GM12892 (cell line): ENCODE measurements around the gene CUL7.

Source experiments
- DNase-seq: peaks from one replicate; pipeline ENCODE4 v3.0.0; 2011; ENCODE audit not compliant: insufficient read length
- FAIRE-seq: peaks from 2 replicates; lab custom pipeline; 2011; peaks lifted over from hg19 to GRCh38; lab: Jason Lieb, UNC
- POLR2A ChIP-seq: IDR thresholded peaks from 2 replicates; pipeline ENCODE4 v1.6.1; 2011; ENCODE audit warnings: low read depth, low read length, control low read depth
- POLR2AphosphoS5 ChIP-seq: IDR thresholded peaks from 2 replicates; pipeline ENCODE4 v1.6.1; 2011; ENCODE audit warnings: low read depth, low read length, control low read depth
- TAF1 ChIP-seq: IDR thresholded peaks from 2 replicates; pipeline ENCODE4 v1.6.1; 2011; ENCODE audit warnings: low read depth, mild to moderate bottlenecking, control low read depth, low read length, borderline replicate concordance

Gene CUL7

GRCh38 chr6:43076464-43077332 lies 23.0 kb upstream of the CUL7 start:
- DNase-seq = no peak
- TF ChIP-seq TAF1 = no peak
- TF ChIP-seq POLR2A = no peak
- TF ChIP-seq POLR2AphosphoS5 = no peak
- FAIRE-seq = no peak

GRCh38 chr6:43075670-43076463 lies 22.2 kb upstream of the CUL7 start, which contains the start of gene PTK7:
TSS of gene PTK7 (plus strand) at chr6:43076314. CDS start at chr6:43076489, 175 bp downstream.
- FAIRE-seq = no peak
- DNase-seq = no peak
- TF ChIP-seq TAF1 (no peak), POLR2AphosphoS5 (no peak), POLR2A (no peak)

DNA sequence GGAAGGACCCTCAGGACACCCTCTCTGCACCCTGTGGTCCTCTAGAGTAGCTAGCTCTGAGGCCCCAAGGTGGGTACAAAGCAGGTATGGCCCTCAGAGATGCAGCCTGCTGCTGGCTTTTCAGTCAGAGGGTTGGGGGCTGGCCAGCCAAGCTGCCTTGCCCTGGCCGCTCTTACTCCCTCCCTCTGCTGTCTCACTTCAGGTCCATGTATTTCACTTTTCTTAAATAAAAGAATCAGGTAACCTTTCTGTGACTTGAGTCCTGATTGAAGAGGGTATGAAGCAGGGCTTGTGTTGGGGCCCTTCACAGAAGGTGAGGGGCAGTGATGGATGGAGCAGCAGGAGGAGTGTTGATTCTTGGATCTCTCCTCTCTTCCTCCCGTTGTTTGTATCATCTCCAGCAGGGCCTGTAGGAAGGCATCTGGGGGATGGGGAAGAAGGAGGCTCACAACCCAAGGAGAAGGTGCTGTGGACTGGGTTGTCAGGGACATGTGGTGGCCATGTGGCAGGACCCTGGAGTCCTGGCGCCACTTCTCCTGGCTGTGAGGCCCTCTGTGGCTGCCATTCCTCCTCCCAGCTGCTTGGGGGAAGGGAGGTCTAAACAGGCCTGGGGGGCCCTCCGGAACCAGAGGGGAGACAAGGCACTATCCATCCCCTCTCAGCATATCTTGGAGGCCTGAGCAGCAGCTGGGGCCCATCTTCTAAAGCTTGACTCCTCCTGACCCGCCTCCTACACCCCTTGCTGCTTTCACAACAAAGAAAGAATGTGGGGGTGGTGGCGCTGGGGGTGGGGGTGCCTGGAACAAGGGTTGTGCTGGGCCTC lies 21.4 kb upstream of the CUL7 start:
- no peak for TF ChIP-seq POLR2A
- TF ChIP-seq TAF1 = no peak
- TF ChIP-seq POLR2AphosphoS5 = no peak
- no peak for FAIRE-seq
- DNase-seq = no peak

DNA sequence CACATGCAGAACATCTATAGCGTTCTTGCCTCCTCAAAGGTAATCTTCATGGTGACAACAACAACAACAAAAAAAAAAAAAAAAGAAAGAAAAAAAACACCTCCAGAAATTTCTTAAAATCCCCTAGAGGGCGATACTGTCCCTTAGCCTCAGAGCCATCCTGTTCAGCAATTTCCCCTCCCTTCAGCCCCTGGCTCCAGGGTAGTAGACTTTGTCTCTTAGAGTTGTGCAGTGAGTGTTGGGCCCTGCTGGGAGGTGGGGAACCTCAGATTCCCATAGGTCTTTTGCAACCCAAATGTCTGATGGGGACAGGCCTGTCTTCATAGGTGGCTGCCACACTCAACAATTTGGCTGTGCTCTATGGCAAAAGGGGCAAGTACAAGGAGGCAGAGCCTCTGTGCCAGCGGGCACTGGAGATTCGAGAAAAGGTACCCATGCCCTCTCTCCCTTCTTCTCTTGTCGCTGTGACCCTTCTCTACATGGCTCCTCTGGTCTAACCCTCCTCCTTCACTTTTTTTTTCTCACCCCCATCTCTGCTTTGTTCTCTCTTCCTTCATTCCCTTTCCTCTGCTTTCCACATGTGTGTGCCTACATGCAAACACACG lies 16.5 kb upstream of the CUL7 start:
- TF ChIP-seq POLR2A (no peak), POLR2AphosphoS5 (no peak), TAF1 (no peak)
- no peak for FAIRE-seq
- peak; percentile 61 for DNase-seq

DNA sequence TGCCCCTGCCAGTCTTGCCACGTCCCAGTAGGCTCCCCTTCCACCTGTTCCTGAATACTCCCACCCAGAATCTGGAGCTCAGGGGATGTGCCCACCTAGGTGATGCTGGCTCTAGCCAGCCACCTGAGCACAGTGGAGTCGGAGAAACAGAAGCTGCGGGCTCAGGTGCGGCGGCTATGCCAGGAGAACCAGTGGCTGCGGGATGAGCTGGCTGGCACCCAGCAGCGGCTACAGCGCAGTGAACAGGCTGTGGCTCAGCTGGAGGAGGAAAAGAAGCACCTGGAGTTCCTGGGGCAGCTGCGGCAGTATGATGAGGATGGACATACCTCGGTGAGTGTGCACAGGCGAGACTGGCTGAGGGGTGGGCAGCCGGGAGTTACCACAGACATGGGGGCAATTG lies 9.2 kb upstream of the CUL7 start:
- no peak for FAIRE-seq
- no peak for DNase-seq
- TF ChIP-seq POLR2A (no peak), POLR2AphosphoS5 (no peak), TAF1 (no peak)

DNA sequence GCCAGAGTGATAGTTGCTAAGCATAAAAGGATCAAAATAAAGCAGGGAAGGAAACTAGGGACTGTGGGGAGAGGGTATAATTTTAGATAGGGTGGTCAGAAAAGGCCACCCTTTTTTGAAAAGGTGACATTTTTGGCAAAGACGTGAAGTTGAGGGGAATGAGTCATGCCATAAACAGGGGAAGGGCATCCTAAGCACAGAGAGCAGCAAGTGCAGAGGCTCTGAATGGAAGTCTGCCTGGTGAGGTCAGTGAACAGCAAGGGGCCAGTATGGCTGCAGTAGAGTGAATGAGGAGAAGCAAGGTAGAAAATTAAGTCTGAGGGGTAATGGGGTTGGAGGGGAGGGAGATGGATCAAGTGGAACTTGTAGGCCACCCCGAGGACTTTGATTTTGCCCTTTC lies 8.2 kb upstream of the CUL7 start:
- DNase-seq (no peak), FAIRE-seq (no peak)
- no peak for TF ChIP-seq TAF1
- TF ChIP-seq POLR2A = no peak
- TF ChIP-seq POLR2AphosphoS5 = no peak

DNA sequence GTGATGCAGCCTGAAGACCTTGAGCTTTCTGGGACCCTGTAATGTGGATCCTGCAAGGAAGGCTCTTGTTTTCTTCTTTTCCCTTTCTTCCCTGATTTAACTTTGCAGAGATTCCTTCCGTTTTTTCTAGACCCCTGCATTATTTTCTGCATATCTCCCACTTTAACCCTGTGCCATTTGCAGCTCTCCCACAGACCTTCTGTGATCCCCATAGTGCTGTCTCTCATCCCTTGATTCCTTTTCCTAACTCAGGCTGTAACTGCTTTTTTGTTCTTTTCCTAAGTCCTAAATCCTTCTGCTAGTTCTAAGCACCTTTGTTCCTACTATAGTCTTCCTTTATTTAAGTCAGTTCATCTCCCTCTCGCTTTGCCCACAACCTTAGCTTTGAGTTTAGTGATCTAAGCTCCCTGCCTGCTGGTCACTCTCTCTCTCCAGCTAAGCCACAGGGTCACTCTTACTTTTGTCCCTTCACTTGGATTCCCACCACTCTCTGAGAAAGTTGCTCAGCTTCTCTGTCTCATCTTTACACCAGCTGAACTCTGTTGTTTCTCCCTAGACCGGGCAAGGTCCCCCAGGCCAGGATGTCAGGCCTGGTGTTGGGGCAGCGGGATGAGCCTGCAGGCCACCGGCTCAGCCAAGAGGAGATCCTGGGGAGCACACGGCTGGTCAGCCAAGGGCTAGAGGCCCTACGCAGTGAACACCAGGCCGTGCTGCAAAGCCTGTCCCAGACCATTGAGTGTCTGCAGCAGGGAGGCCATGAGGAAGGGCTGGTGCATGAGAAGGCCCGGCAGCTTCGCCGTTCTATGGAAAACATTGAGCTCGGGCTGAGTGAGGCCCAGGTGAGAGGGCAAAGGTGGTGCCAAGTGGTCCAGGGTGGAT lies 7.3 kb upstream of the CUL7 start:
- TF ChIP-seq POLR2A (no peak), POLR2AphosphoS5 (no peak), TAF1 (no peak)
- no peak for FAIRE-seq
- no peak for DNase-seq

DNA sequence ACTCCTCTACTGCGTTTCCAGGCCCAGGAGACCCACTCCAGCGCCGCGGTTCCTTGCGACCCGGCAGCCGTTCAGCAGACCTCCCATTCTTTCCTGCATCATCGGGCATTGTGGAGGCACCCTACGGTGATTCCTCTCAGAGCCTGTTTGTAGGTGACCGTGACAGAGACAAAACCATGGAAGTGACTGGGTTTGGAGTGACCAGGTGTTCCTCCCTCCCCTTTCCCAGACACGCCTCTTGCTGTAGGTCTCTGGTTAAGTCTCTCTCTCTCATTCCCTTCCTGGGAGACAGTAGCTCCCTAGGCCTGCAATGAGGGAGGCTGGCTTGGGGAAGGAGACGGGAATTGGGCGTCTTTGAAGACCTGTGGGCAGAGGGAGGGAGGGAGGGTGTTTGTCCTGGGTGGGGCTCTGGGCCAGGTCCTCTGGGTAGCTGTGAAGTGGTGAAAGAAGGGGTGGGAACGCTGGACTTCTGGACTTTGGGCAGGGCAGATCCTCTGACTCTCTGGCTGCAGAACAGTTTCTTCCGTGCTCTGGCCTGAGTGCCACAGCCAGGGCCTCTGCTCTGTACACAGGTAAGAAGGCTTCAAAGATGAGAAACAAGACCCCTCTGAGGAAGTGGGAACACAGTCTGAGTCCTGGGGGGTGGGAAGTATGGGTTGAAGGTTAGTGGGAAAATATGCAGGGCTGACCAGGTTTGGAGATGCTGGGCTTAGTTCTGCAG lies 6.5 kb upstream of the CUL7 start:
- DNase-seq = no peak
- no peak for TF ChIP-seq POLR2AphosphoS5
- no peak for TF ChIP-seq POLR2A
- no peak for TF ChIP-seq TAF1
- FAIRE-seq = no peak

DNA sequence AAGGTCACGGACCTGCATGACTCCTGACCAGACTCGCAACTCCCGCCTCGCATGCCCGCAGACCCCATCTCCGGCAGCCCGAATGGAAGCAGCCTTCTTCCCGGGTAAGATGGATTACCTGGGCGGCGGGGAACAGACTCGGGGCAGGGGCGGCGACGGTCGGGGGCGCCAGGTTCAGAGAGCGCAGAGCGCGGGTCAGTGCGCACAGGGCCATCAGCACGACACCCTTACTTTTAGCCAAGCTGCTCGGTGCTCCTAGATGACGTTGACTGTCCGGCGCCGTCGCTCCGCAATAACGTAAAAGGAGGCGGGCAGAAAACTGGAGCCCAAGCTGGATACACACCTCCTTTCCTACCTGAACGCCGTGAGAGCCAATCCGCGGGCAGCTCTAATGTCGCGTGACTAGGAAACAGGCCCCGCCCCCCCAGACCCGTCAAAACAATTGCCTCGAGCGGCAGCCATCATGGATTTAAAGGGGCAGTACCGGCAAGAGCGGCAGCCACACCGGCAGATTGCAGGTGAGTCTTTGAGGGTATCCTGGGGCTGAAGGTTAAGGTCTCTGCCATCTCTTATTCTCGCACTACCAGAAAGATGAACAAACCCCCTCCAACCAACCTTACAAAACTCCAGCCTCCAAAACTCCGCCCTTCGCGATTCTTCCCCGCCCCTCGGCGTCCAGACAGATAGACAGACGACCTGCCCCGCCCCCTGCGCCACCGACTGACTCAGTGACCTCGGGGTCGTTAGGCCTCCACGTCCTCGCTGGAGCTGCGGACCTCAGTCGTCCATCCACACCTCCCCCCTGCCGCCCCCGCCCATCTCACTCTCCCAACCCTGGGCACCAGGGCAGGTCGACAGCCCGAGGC lies 5.8 kb upstream of the CUL7 start, which contains the start of the genes KLC4 and MRPL2:
TSS of gene KLC4 (plus strand) at position 464 of the 866 bp plus-strand sequence. CDS start 1,705 bp downstream, outside the sequence.
TSS of gene MRPL2 (minus strand) at position 267 of the 866 bp plus-strand sequence. CDS start at position 214, 53 bp downstream.
- peak; percentile 90 for TF ChIP-seq POLR2A
- TF ChIP-seq TAF1 = 0 out of 2 replicates have a peak, but pooled peaks have one; percentile 20
- peak; percentile 87 for TF ChIP-seq POLR2AphosphoS5
- peak; percentile 84 for FAIRE-seq

More for the DNA sequence above, 5.8 kb upstream of the CUL7 start, which contains the start of the genes KLC4 and MRPL2:
- DNase-seq = peak; percentile 98
